OCI-LY7 (cell line): ENCODE measurements around the gene BFAR. TPM values are rescaled to one million over a fixed set of nuclear protein-coding genes. Genes with fewer than 3 reads are reported as not detected.

Experiments
- BruUV-seq: library from RNA; stranded (reverse); fragments of 400-500 nt; replicated peaks from 2 replicates; lab custom pipeline; 2021; lab: Mats Ljungman, UMichigan
- CTCF ChIA-PET: fragments of 300-600 bp; sonication (Branson Sonifier 250); formaldehyde crosslinking; loops from one replicate; lab custom pipeline; 2022; ENCODE audit warnings: antibody characterized with exemption; ENCODE audit not compliant: unreplicated experiment; lab: Charles Lee
- POLR2A ChIA-PET: fragments of 300-600 bp; sonication (Branson Sonifier 250); formaldehyde crosslinking; loops from one replicate; lab custom pipeline; 2022; ENCODE audit warnings: antibody characterized with exemption; lab: Charles Lee
- DNase-seq: peaks from one replicate; pipeline ENCODE4 v3.0.0-alpha.2; 2015; ENCODE audit warnings: low spot score
- H2AFZ ChIP-seq: fragments of 200-600 bp; sonication (generic), shearing (Covaris generic); 2 replicates; pipeline ENCODE4 v1.6.1; 2014; ENCODE audit warnings: mild to moderate bottlenecking, antibody characterized with exemption, low read length, moderate library complexity
- H3K27ac ChIP-seq: fragments of 200-600 bp; sonication (generic); 2 replicates; pipeline ENCODE4 v1.5.1; 2014; ENCODE audit warnings: mixed run types, low read depth, mild to moderate bottlenecking, moderate library complexity, low read length, inconsistent platforms; ENCODE audit not compliant: poor library complexity, severe bottlenecking
- H3K36me3 ChIP-seq: fragments of 200-600 bp; sonication (generic); 2 replicates; pipeline ENCODE4 v1.6.1; 2014; ENCODE audit warnings: mild to moderate bottlenecking, antibody characterized with exemption, low read length, moderate library complexity, mixed read lengths; ENCODE audit not compliant: insufficient read depth
- H3K4me1 ChIP-seq: fragments of 200-600 bp; sonication (generic); 2 replicates; pipeline ENCODE4 v1.5.1; 2014; ENCODE audit warnings: mild to moderate bottlenecking, low read length; ENCODE audit not compliant: insufficient read depth, poor library complexity, severe bottlenecking
- H3K4me2 ChIP-seq: fragments of 200-600 bp; sonication (generic); 2 replicates; pipeline ENCODE4 v1.6.1; 2014; ENCODE audit warnings: mild to moderate bottlenecking, low read length
- H3K4me3 ChIP-seq: fragments of 200-600 bp; sonication (generic); 2 replicates; pipeline ENCODE4 v1.5.1; 2014; ENCODE audit warnings: mild to moderate bottlenecking, low read depth, low read length; ENCODE audit not compliant: poor library complexity, severe bottlenecking
- H3K79me2 ChIP-seq: fragments of 200-600 bp; sonication (generic); 2 replicates; pipeline ENCODE4 v1.6.1; 2016; ENCODE audit warnings: low read depth, mild to moderate bottlenecking, low read length, moderate library complexity, mixed read lengths; ENCODE audit not compliant: insufficient read depth
- H3K9me2 ChIP-seq: fragments of 200-600 bp; sonication (generic); 2 replicates; pipeline ENCODE4 v1.6.1; 2016; ENCODE audit warnings: mild to moderate bottlenecking, low read length, mixed read lengths; ENCODE audit not compliant: insufficient read depth
- H3K9me3 ChIP-seq: fragments of 200-600 bp; sonication (generic); 2 replicates; pipeline ENCODE4 v1.6.1; 2014; ENCODE audit warnings: mild to moderate bottlenecking, mixed run types, low read length, mixed read lengths
- H4K20me1 ChIP-seq: fragments of 200-600 bp; sonication (generic); 2 replicates; pipeline ENCODE4 v1.6.1; 2014; ENCODE audit warnings: mild to moderate bottlenecking, antibody characterized with exemption, low read length, moderate library complexity, mixed read lengths; ENCODE audit not compliant: insufficient read depth
- CTCF ChIP-seq: fragments of 200-600 bp; sonication (generic); conservative IDR thresholded peaks from 2 replicates; pipeline ENCODE4 v1.5.1; 2014; ENCODE audit warnings: mild to moderate bottlenecking, antibody characterized with exemption, low read length, moderate library complexity, mixed read lengths
- EZH2phosphoT487 ChIP-seq: fragments of 200-600 bp; sonication (generic); IDR thresholded peaks from 2 replicates; pipeline ENCODE4 v1.6.1; 2018; ENCODE audit warnings: low read depth, borderline replicate concordance, mild to moderate bottlenecking, mixed run types, antibody characterized with exemption, low read length, moderate library complexity, mixed read lengths
- intact Hi-C: fragments of 100-400 bp; cut with micrococcal nuclease; formaldehyde crosslinking; loops from one replicate; pipeline ENCODE4 v1.10.0; 2022; ENCODE audit not compliant: unreplicated experiment
- total RNA-seq, 2 experiments: library from RNA; depleted of rRNA in 1 of 2; stranded (reverse); fragments of >200 nt in 1 of 2; shearing (Covaris generic) in 1 of 2; gene quantifications; 2 replicates each; pipeline ENCODE4 v1.2.3, GENCODE V29; 2014 to 2022

The BFAR gene
- total RNA-seq, 2 experiments from 2014 or later, result 36.7 to 63.4 TPM

GRCh38 chr16:14640538-14640937, 7.8 kb downstream of the BFAR start:
- Histone ChIP-seq H2AFZ (no peak overlapping the region), H3K4me3 (no peak overlapping the region), H3K36me3 (peaks cover 85% of the 10 kb centered on the region), H3K4me2 (no peak overlapping the region), H3K9me2 (no peaks in the 10 kb centered on the region), H3K79me2 (peaks cover 82% of the 10 kb centered on the region), H3K4me1 (no peaks in the 10 kb centered on the region), H3K27ac (no peak overlapping the region), H4K20me1 (peaks cover 5% of the 10 kb centered on the region; the same call in 1 of the 2 replicates), H3K9me3 (no peaks in the 10 kb centered on the region)
- no TSS peak for BruUV-seq
- no peak for TF ChIP-seq EZH2phosphoT487
- CTCF ChIA-PET, result no interaction called here
- intact Hi-C loops, result no loop called here
- no peak for DNase-seq
- POLR2A ChIA-PET, result interaction anchor here (0.6 to 0.7 kb wide), 2 partner anchors 35 to 37 kb away, joined by 3 read pairs; no protein-coding TSS in a partner anchor

- H3K79me2 ChIP-seq, result peaks cover 76% of the 10 kb centered on the region
- H3K4me1 ChIP-seq, result no peaks in the 10 kb centered on the region
- TF ChIP-seq CTCF, result no peak
- no peak for TF ChIP-seq EZH2phosphoT487
- no peaks in the 10 kb centered on the region for H3K9me3 ChIP-seq
- ChIA-PET CTCF (no interaction called here), POLR2A (interaction anchor here (0.7 kb wide), 1 partner anchor 15 kb away, joined by 3 read pairs; no protein-coding TSS in a partner anchor)
- peaks cover 89% of the 10 kb centered on the region for H3K36me3 ChIP-seq
- H3K27ac ChIP-seq, result no peak overlapping the region
- H2AFZ ChIP-seq, result no peak overlapping the region
- H3K4me3 ChIP-seq, result no peak overlapping the region
- H4K20me1 ChIP-seq, result no peaks in the 10 kb centered on the region; the same call in 1 of the 2 replicates
- intact Hi-C loops, result no loop called here
- H3K4me2 ChIP-seq, result no peak overlapping the region
- BruUV-seq, result no TSS peak
- DNase-seq, result no peak
- no peaks in the 10 kb centered on the region for H3K9me2 ChIP-seq
These were observed 8.5 kb downstream of the BFAR start for GRCh38 chr16:14641206-14641605.

- H3K4me2 ChIP-seq, result no peak overlapping the region
- intact Hi-C loops, result no loop called here
- ChIA-PET POLR2A (interaction anchor here (1.2 kb wide), 1 partner anchor 32 kb away, joined by 4 read pairs; no protein-coding TSS in a partner anchor), CTCF (no interaction called here)
- peaks cover 72% of the 10 kb centered on the region for H3K79me2 ChIP-seq
- H3K9me2 ChIP-seq, result no peaks in the 10 kb centered on the region
- no peak overlapping the region for H3K4me3 ChIP-seq
- peaks cover 96% of the 10 kb centered on the region for H3K36me3 ChIP-seq
- DNase-seq, result no peak
- no peak overlapping the region for H2AFZ ChIP-seq
- H3K27ac ChIP-seq, result no peak overlapping the region
- H3K9me3 ChIP-seq, result no peaks in the 10 kb centered on the region
- no peaks in the 10 kb centered on the region; the same call in 1 of the 2 replicates for H4K20me1 ChIP-seq
- TF ChIP-seq EZH2phosphoT487 (no peak), CTCF (no peak)
- BruUV-seq, result no TSS peak
- no peaks in the 10 kb centered on the region for H3K4me1 ChIP-seq
These were observed 9.2 kb downstream of the BFAR start for GRCh38 chr16:14641926-14642325.
